Peyer's patch (tissue), 4 donors: ENCODE measurements around the gene SLC25A25. TPM values are rescaled to one million over a fixed set of nuclear protein-coding genes. Genes with fewer than 3 reads are reported as not detected.

ENCODE experiments used
- DNase-seq, 3 donors: peaks; one replicate each; pipeline ENCODE4 v3.0.0-alpha.2; 2017 to 2019
- H3K27ac ChIP-seq, 4 donors: fragments of 200-600 bp; sonication (generic); one replicate each; pipeline ENCODE4 v1.5.1; 2016 to 2019
- H3K27me3 ChIP-seq, 2 donors: fragments of 200-600 bp; sonication (generic); one replicate each; pipeline ENCODE4 v1.5.1; 2019
- H3K36me3 ChIP-seq, 3 donors: fragments of 200-600 bp; sonication (generic); one replicate each; pipeline ENCODE4 v1.5.1; 2016 to 2019
- H3K4me1 ChIP-seq, 4 donors: fragments of 200-600 bp; sonication (generic); one replicate each; pipeline ENCODE4 v1.5.1; 2016 to 2019
- H3K4me3 ChIP-seq, 4 donors: fragments of 200-600 bp; sonication (generic); 1 replicate in 3 of 4; 2 replicates in 1 of 4; pipeline ENCODE4 v1.5.1; 2016 to 2019; ENCODE audit warnings: mild to moderate bottlenecking in 1 of 4
- H3K9me3 ChIP-seq, 4 donors: fragments of 200-600 bp; sonication (generic); one replicate each; pipeline ENCODE4 v1.5.1; 2016 to 2019; ENCODE audit warnings: mild to moderate bottlenecking in 1 of 4
- CTCF ChIP-seq, 6 experiments: fragments of 450-650 bp in 4 of 6; fragments of 200-600 bp in 2 of 6; sonication (generic) in 1 of 6; IDR thresholded peaks; one replicate each; pipeline ENCODE4 v1.5.1; 2017 to 2019; ENCODE audit warnings: antibody characterized with exemption in 6 of 6, mild to moderate bottlenecking in 3 of 6, moderate library complexity in 1 of 6
- POLR2A ChIP-seq, 2 donors: fragments of 450-650 bp; IDR thresholded peaks; one replicate each; pipeline ENCODE4 v1.5.1; 2017; ENCODE audit warnings: antibody characterized with exemption in 2 of 2, mild to moderate bottlenecking in 2 of 2, moderate library complexity in 2 of 2
- total RNA-seq, 4 donors: library from RNA; depleted of rRNA; stranded (reverse); fragments of >200 nt; gene quantifications; one replicate each; pipeline ENCODE4 v1.1.0, GENCODE V29; 2016

Gene SLC25A25
- total RNA-seq, 4 donors from 2014 or later: 18.2 to 44.1 (median 28.2) TPM

- H3K27me3 ChIP-seq: no peaks in the 10 kb centered on the region
- no peak overlapping the region for H3K4me3 ChIP-seq
- peaks cover 0 to 26% (median 10%) of the 10 kb centered on the region in 4 donors for H3K4me1 ChIP-seq
- peaks cover 0 to 32% (median 0%) of the 10 kb centered on the region in 3 donors for H3K36me3 ChIP-seq
- TF ChIP-seq CTCF (IDR thresholded peaks at IDR 0.05): no peak
- no peak for TF ChIP-seq POLR2A (IDR thresholded peaks at IDR 0.05)
- H3K9me3 ChIP-seq: no peaks in the 10 kb centered on the region
- DNase-seq: no peak
- no peak overlapping the region for H3K27ac ChIP-seq
Observed at GRCh38 chr9:128118472-128118857, 50.4 kb downstream of the SLC25A25 start.

GRCh38 chr9:128118971-128119665 lies 51.1 kb downstream of the SLC25A25 start:
- H3K9me3 ChIP-seq: no peaks in the 10 kb centered on the region
- H3K4me3 ChIP-seq: no peak overlapping the region
- H3K27ac ChIP-seq: no peak overlapping the region
- peaks cover 0 to 39% (median 0%) of the 10 kb centered on the region in 3 donors for H3K36me3 ChIP-seq
- H3K4me1 ChIP-seq: peaks cover 0 to 26% (median 10%) of the 10 kb centered on the region in 4 donors
- peak in 2 of 3 donors; percentile 39 to 45 for DNase-seq
- TF ChIP-seq CTCF (IDR thresholded peaks at IDR 0.05) (no peak), POLR2A (IDR thresholded peaks at IDR 0.05) (no peak)
- no peaks in the 10 kb centered on the region for H3K27me3 ChIP-seq

GRCh38 chr9:128120061-128120740 lies 52.2 kb downstream of the SLC25A25 start:
- Histone ChIP-seq H3K27ac (no peak overlapping the region), H3K4me1 (peaks cover 0 to 30% (median 12%) of the 10 kb centered on the region in 4 donors), H3K27me3 (no peaks in the 10 kb centered on the region), H3K9me3 (no peaks in the 10 kb centered on the region), H3K36me3 (peaks cover 0 to 45% (median 0%) of the 10 kb centered on the region in 3 donors), H3K4me3 (no peak overlapping the region)
- no peak for TF ChIP-seq CTCF (IDR thresholded peaks at IDR 0.05)
- TF ChIP-seq POLR2A (IDR thresholded peaks at IDR 0.05): no peak
- peak in 2 of 3 donors; percentile 42 to 45 for DNase-seq

- peaks cover 0 to 45% (median 0%) of the 10 kb centered on the region in 3 donors for H3K36me3 ChIP-seq
- H3K9me3 ChIP-seq: no peaks in the 10 kb centered on the region
- TF ChIP-seq POLR2A (IDR thresholded peaks at IDR 0.05) (no peak), CTCF (IDR thresholded peaks at IDR 0.05) (no peak)
- DNase-seq: peak in 2 of 3 donors; percentile 40 to 43
- no peak overlapping the region for H3K4me3 ChIP-seq
- H3K27me3 ChIP-seq: no peaks in the 10 kb centered on the region
- no peak overlapping the region for H3K27ac ChIP-seq
- H3K4me1 ChIP-seq: peaks cover 0 to 31% (median 12%) of the 10 kb centered on the region in 4 donors
Observed at GRCh38 chr9:128120741-128121465, 52.9 kb downstream of the SLC25A25 start.

- Histone ChIP-seq H3K36me3 (peaks cover 0 to 45% (median 0%) of the 10 kb centered on the region in 3 donors), H3K4me3 (no peak overlapping the region), H3K27me3 (no peaks in the 10 kb centered on the region), H3K4me1 (peaks cover 4 to 31% (median 15%) of the 10 kb centered on the region in 4 donors), H3K9me3 (no peaks in the 10 kb centered on the region), H3K27ac (no peak overlapping the region)
- TF ChIP-seq CTCF (IDR thresholded peaks at IDR 0.05) (no peak), POLR2A (IDR thresholded peaks at IDR 0.05) (no peak)
- no peak for DNase-seq
Observed at GRCh38 chr9:128121466-128121810, 53.4 kb downstream of the SLC25A25 start.
